Coronary artery (tissue), 2 donors: Measurements from ENCODE around the gene CNTROB.

Experiments used
- DNase-seq: peaks from one replicate; pipeline ENCODE4 v3.0.0-alpha.2; 2017; ENCODE audit warnings: low spot score
- H3K27ac ChIP-seq, 2 donors: fragments of 200-600 bp; sonication (generic); one replicate each; pipeline ENCODE4 v1.5.1; 2016 to 2019
- H3K4me3 ChIP-seq: fragments of 200-600 bp; sonication (generic); 2 replicates; pipeline ENCODE4 v1.5.1; 2016; ENCODE audit warnings: mild to moderate bottlenecking, moderate library complexity
- TF ChIP-seq, protein P1 (sequence below): fragments of 200-600 bp; sonication (generic); IDR thresholded peaks from one replicate; pipeline ENCODE4 v1.5.1; 2019; ENCODE audit warnings: antibody characterized with exemption

The CNTROB gene

DNA sequence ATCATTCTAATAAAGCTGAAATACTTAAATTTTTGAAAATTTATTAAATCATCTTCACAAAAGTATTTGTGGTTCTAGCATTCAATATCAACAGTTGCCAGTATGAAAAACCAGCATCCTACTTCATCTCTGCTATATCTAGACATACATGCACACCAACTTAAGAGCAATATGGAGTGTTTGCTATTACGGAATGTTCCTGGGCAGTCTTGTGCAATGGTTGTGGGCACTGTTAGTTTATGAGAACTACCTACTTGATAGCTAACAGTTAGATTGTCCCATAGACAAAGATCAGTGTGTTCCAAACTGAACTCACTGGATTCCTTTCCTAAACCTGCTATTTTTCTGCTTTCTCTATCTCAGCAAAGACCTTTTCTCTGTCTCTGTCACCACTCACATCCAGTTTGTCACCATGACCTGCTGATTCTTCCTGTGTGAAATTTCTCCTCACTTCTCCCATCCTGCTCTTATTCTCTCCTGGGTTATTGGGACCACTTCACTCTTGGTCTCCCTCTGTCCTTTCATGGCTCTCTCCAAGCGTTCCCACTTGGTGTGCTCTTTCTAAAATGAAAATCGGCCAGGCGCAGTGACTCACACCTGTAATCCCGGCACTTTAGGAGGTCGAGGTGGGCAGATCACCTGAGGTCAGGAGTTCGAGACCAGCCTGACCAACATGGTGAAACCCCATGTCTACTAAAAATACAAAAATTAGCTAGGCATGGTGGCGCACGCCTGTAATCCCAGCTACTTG, 27.7 kb downstream of the CNTROB start:
- DNase-seq, result no peak
- no peak overlapping the region for H3K4me3 ChIP-seq
- TF ChIP-seq, protein P1, sequence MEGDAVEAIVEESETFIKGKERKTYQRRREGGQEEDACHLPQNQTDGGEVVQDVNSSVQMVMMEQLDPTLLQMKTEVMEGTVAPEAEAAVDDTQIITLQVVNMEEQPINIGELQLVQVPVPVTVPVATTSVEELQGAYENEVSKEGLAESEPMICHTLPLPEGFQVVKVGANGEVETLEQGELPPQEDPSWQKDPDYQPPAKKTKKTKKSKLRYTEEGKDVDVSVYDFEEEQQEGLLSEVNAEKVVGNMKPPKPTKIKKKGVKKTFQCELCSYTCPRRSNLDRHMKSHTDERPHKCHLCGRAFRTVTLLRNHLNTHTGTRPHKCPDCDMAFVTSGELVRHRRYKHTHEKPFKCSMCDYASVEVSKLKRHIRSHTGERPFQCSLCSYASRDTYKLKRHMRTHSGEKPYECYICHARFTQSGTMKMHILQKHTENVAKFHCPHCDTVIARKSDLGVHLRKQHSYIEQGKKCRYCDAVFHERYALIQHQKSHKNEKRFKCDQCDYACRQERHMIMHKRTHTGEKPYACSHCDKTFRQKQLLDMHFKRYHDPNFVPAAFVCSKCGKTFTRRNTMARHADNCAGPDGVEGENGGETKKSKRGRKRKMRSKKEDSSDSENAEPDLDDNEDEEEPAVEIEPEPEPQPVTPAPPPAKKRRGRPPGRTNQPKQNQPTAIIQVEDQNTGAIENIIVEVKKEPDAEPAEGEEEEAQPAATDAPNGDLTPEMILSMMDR, result no peak
- no peak overlapping the region for H3K27ac ChIP-seq

GRCh38 chr17:7961421-7961820, 29.4 kb downstream of the CNTROB start:
- H3K27ac ChIP-seq, result no peak overlapping the region
- DNase-seq, result no peak
- TF ChIP-seq, protein P1, result no peak
- H3K4me3 ChIP-seq, result no peak overlapping the region

GRCh38 chr17:7967751-7968150, 35.7 kb downstream of the CNTROB start:
- TF ChIP-seq, protein P1, result no peak
- Histone ChIP-seq H3K4me3 (no peak overlapping the region), H3K27ac (no peak overlapping the region)
- no peak for DNase-seq

DNA sequence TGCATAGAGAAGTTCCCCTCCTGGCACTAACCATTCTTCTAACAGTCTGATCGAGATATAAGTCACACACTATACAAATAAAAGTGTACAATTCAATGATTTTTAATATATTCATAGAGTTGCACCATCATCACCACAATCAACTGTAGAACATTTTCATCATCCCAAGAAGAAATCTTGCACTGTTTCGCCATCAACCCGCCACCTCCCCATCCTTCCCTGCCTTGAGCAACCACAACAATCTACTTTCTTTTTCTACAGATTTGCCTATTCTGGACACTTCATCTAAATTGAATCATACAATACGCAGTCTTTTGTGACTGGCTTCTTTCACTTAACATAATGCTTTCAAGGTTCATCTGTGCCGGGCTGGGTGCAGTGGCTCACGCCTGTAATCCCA, 37.4 kb downstream of the CNTROB start:
- TF ChIP-seq, protein P1, result no peak
- no peak for DNase-seq
- Histone ChIP-seq H3K27ac (no peak overlapping the region), H3K4me3 (no peak overlapping the region)

DNA sequence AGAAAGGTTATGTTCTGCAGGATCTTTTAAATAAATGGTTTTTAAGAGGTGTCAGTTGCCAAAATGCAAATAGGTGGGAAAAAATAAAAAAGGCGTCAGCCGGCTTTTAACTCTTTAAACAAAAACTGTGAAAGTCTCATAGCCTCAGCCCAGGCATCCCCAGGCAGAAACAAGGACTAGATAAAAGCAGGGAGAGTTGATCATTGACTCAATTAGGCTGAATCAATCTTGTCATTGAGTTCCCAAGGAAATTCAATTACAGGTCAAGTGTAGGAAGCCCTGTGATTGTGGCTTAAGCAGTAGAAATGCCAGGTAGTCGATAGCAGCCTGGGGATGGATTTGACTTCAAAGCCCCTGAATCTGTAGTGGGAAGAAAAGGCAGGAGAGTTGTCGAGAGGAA, 39.6 kb downstream of the CNTROB start:
- TF ChIP-seq, protein P1, result no peak
- DNase-seq, result no peak
- Histone ChIP-seq H3K4me3 (no peak overlapping the region), H3K27ac (no peak overlapping the region)

- Histone ChIP-seq H3K4me3 (no peak overlapping the region), H3K27ac (no peak overlapping the region)
- no peak for DNase-seq
- TF ChIP-seq, protein P1, result no peak
These were observed 40.3 kb downstream of the CNTROB start for GRCh38 chr17:7972131-7972785.

GRCh38 chr17:7974638-7975131, 42.7 kb downstream of the CNTROB start:
- no peak overlapping the region for H3K4me3 ChIP-seq
- no peak overlapping the region for H3K27ac ChIP-seq
- DNase-seq, result no peak
- TF ChIP-seq, protein P1, result no peak
